HepG2 (cell line): Measurements from ENCODE around the gene ZNF616. TPM values are rescaled to one million over a fixed set of nuclear protein-coding genes. Genes with fewer than 3 reads are reported as not detected.
A peak's percentile ranks its signal among the peaks of the same experiment; 100 is the strongest.

Source experiments
- ASH2L ChIP-seq: fragments of 300-600, 200-600 bp; sonication (generic); IDR thresholded peaks from 2 replicates; pipeline ENCODE4 v1.7.0; 2017; ENCODE audit warnings: low read depth, mild to moderate bottlenecking, moderate library complexity, mixed read lengths, low read length; ENCODE audit not compliant: insufficient read length
- BHLHE40 ChIP-seq: IDR thresholded peaks from 2 replicates; pipeline ENCODE4 v1.6.1; 2011; ENCODE audit warnings: low read length, improper control_type of control experiment
- DNMT1 ChIP-seq: sonication (generic); formaldehyde crosslinking; IDR thresholded peaks from 2 replicates; pipeline ENCODE4 v1.5.1; 2020; ENCODE audit warnings: mild to moderate bottlenecking, missing genetic modification reagents
- FOXC1 ChIP-seq: sonication (generic); formaldehyde crosslinking; IDR thresholded peaks from 2 replicates; pipeline ENCODE4 v1.8.0; 2022; ENCODE audit warnings: mild to moderate bottlenecking, missing genetic modification reagents, borderline replicate concordance
- ISL2 ChIP-seq: sonication (generic); formaldehyde crosslinking; IDR thresholded peaks from 2 replicates; pipeline ENCODE4 v1.5.0; 2020; ENCODE audit warnings: missing genetic modification reagents
- ISX ChIP-seq: sonication (generic); formaldehyde crosslinking; conservative IDR thresholded peaks from 2 replicates; pipeline ENCODE4 v1.5.0; 2020; ENCODE audit warnings: missing genetic modification reagents
- MIER3 ChIP-seq: IDR thresholded peaks from 2 replicates; pipeline ENCODE4 v1.6.1; 2016; ENCODE audit warnings: missing compliant biosample characterization, borderline replicate concordance
- MNT ChIP-seq: fragments of 450-650 bp; IDR thresholded peaks from 2 replicates; pipeline ENCODE4 v1.6.1; 2016
- MTERF4 ChIP-seq: sonication (generic); formaldehyde crosslinking; IDR thresholded peaks from 2 replicates; pipeline ENCODE4 v1.8.0; 2023; ENCODE audit warnings: mild to moderate bottlenecking, missing genetic modification reagents
- PPARG ChIP-seq: conservative IDR thresholded peaks from 2 replicates; pipeline ENCODE4 v1.6.1; 2016; ENCODE audit warnings: missing biosample characterization, missing genetic modification reagents
- SAFB2 ChIP-seq: sonication (generic); formaldehyde crosslinking; IDR thresholded peaks from 2 replicates; pipeline ENCODE4 v1.5.1; 2020; ENCODE audit warnings: missing genetic modification reagents, low read depth, mild to moderate bottlenecking, borderline replicate concordance
- SIX4 ChIP-seq: sonication (generic); formaldehyde crosslinking; IDR thresholded peaks from 2 replicates; pipeline ENCODE4 v1.4.0; 2020; ENCODE audit warnings: missing genetic modification reagents
- SPEN ChIP-seq: sonication (generic); formaldehyde crosslinking; IDR thresholded peaks from 2 replicates; pipeline ENCODE4 v1.5.1; 2020; ENCODE audit warnings: low read depth, mild to moderate bottlenecking, missing genetic modification reagents
- TFDP2 ChIP-seq: sonication (generic); formaldehyde crosslinking; IDR thresholded peaks from 2 replicates; pipeline ENCODE4 v1.4.0; 2020; ENCODE audit warnings: missing genetic modification reagents
- ZNF17 ChIP-seq: sonication (generic); formaldehyde crosslinking; IDR thresholded peaks from 2 replicates; pipeline ENCODE4 v1.5.0; 2020; ENCODE audit warnings: mild to moderate bottlenecking, missing genetic modification reagents
- ZNF234 ChIP-seq: sonication (generic); formaldehyde crosslinking; conservative IDR thresholded peaks from 2 replicates; pipeline ENCODE4 v1.5.1; 2020; ENCODE audit warnings: mild to moderate bottlenecking, missing genetic modification reagents
- ZNF337 ChIP-seq: sonication (generic); formaldehyde crosslinking; IDR thresholded peaks from 2 replicates; pipeline ENCODE4 v1.5.1; 2020; ENCODE audit warnings: missing genetic modification reagents, low read depth, mild to moderate bottlenecking, borderline replicate concordance
- polyA plus RNA-seq, 8 experiments: library from polyadenylated mRNA; depleted of rRNA in 3 of 8; stranded (reverse) in 7 of 8; unstranded in 1 of 8; fragments of >200 nt; fragmentation: Illumina TruSeq in 4 of 8; extraction: Trizol in 4 of 8; gene quantifications; 2 replicates each; pipeline versions ENCODE4 v1.2.1 to v1.2.3, GENCODE V29; 2011 to 2016; ENCODE audit warnings: low read depth in 4 of 8, missing spikeins in 1 of 8, mixed read lengths in 1 of 8; ENCODE audit not compliant: insufficient read depth in 1 of 8
- total RNA-seq, 5 experiments: library from RNA; depleted of rRNA; stranded (reverse); fragments of >200 nt; fragmentation: Illumina TruSeq; extraction: Trizol; gene quantifications; 2 replicates each; pipeline ENCODE4 v1.2.3, GENCODE V29; 2016; ENCODE audit warnings: low read depth in 1 of 5
- TF ChIP-seq, protein P1 (sequence below): sonication (generic); formaldehyde crosslinking; IDR thresholded peaks from 2 replicates; pipeline ENCODE4 v1.4.0; 2020; ENCODE audit warnings: missing genetic modification reagents, mild to moderate bottlenecking, borderline replicate concordance
- TF ChIP-seq, protein P2 (sequence below): sonication (generic); formaldehyde crosslinking; IDR thresholded peaks from 2 replicates; pipeline ENCODE4 v1.5.0; 2020; ENCODE audit warnings: mild to moderate bottlenecking, missing genetic modification reagents
- TF ChIP-seq, protein P3 (sequence below): sonication (generic); formaldehyde crosslinking; IDR thresholded peaks from 2 replicates; pipeline ENCODE4 v1.4.0; 2020; ENCODE audit warnings: missing genetic modification reagents

Gene ZNF616
- total and polyA plus RNA-seq, 2 of the 13 experiments (the other 11 are each of a cell fraction or from before 2014, with no cell fraction given): 2.2 to 10.4 TPM

DNA sequence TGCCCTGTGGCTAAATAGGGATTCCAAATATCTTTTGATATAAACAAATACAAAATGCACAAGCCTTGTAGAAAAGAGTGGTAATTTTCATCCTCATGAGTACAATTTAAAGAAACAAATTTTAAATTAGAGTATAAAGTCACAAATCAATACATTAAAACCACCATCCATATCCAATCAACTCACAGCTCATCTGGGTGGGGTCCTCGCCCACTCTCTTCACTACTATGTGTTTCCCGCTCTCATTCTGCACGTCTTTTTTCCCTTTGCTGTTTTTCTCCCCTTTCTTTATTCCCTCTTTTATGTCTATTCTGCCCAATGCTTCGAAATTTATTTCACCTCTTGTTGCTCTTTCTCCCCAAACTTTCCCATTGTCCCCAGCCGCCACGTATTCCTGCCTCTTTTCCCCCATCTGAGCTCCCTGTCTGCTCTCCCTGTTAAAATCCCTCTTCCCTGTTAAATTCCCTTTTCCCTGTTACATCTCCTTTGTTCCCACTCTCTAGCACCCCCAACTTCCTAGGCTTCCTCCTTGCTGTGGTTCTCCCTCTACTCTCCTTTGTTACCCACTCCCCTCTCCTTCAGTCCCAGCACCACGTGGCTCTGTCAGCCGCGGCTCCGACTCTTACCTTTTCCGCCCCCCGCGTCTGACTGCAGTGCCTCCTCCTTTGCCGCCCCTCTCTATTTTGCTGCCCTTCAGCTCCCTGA, 1.3 kb downstream of the ZNF616 start (continued):
- TF ChIP-seq MNT (peak; percentile 73), PPARG (CRISPR knock-in tag) (no peak), MIER3 (CRISPR knock-in tag) (no peak), ISX (CRISPR knock-in tag) (no peak), FOXC1 (CRISPR knock-in tag) (peak; percentile 12; the same call in 1 of the 2 replicates), ISL2 (no peak), SAFB2 (CRISPR knock-in tag) (no peak), ZNF17 (CRISPR knock-in tag) (no peak), BHLHE40 (no peak), SIX4 (CRISPR knock-in tag) (no peak), MTERF4 (CRISPR knock-in tag) (0 out of 2 replicates have a peak, but pooled peaks have one; percentile 1), DNMT1 (CRISPR knock-in tag) (no peak), ZNF337 (CRISPR knock-in tag) (no peak), SPEN (CRISPR knock-in tag) (no peak), ZNF234 (no peak), TFDP2 (CRISPR knock-in tag) (0 out of 2 replicates have a peak, but pooled peaks have one; percentile 10), ASH2L (peak; percentile 4)
- TF ChIP-seq, protein P1, sequence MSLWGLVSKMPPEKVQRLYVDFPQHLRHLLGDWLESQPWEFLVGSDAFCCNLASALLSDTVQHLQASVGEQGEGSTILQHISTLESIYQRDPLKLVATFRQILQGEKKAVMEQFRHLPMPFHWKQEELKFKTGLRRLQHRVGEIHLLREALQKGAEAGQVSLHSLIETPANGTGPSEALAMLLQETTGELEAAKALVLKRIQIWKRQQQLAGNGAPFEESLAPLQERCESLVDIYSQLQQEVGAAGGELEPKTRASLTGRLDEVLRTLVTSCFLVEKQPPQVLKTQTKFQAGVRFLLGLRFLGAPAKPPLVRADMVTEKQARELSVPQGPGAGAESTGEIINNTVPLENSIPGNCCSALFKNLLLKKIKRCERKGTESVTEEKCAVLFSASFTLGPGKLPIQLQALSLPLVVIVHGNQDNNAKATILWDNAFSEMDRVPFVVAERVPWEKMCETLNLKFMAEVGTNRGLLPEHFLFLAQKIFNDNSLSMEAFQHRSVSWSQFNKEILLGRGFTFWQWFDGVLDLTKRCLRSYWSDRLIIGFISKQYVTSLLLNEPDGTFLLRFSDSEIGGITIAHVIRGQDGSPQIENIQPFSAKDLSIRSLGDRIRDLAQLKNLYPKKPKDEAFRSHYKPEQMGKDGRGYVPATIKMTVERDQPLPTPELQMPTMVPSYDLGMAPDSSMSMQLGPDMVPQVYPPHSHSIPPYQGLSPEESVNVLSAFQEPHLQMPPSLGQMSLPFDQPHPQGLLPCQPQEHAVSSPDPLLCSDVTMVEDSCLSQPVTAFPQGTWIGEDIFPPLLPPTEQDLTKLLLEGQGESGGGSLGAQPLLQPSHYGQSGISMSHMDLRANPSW (CRISPR knock-in tag): no peak
- TF ChIP-seq, protein P2, sequence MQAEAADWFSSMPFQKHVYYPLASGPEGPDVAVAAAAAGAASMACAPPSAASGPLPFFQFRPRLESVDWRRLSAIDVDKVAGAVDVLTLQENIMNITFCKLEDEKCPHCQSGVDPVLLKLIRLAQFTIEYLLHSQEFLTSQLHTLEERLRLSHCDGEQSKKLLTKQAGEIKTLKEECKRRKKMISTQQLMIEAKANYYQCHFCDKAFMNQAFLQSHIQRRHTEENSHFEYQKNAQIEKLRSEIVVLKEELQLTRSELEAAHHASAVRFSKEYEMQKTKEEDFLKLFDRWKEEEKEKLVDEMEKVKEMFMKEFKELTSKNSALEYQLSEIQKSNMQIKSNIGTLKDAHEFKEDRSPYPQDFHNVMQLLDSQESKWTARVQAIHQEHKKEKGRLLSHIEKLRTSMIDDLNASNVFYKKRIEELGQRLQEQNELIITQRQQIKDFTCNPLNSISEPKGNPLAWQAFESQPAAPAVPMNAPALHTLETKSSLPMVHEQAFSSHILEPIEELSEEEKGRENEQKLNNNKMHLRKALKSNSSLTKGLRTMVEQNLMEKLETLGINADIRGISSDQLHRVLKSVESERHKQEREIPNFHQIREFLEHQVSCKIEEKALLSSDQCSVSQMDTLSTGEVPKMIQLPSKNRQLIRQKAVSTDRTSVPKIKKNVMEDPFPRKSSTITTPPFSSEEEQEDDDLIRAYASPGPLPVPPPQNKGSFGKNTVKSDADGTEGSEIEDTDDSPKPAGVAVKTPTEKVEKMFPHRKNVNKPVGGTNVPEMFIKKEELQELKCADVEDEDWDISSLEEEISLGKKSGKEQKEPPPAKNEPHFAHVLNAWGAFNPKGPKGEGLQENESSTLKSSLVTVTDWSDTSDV: 0 out of 2 replicates have a peak, but pooled peaks have one; percentile 12
- TF ChIP-seq, protein P3, sequence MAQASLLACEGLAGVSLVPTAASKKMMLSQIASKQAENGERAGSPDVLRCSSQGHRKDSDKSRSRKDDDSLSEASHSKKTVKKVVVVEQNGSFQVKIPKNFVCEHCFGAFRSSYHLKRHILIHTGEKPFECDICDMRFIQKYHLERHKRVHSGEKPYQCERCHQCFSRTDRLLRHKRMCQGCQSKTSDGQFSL (CRISPR knock-in tag): no peak
